ENCODE measurements around the gene RPTOR. TPM values are rescaled to one million over a fixed set of nuclear protein-coding genes. Genes with fewer than 3 reads are reported as not detected.

Gene RPTOR
- total and polyA plus RNA-seq, 3 experiments from 2014 or later = 7.9 to 69.4 (median 63.9) TPM

DNA sequence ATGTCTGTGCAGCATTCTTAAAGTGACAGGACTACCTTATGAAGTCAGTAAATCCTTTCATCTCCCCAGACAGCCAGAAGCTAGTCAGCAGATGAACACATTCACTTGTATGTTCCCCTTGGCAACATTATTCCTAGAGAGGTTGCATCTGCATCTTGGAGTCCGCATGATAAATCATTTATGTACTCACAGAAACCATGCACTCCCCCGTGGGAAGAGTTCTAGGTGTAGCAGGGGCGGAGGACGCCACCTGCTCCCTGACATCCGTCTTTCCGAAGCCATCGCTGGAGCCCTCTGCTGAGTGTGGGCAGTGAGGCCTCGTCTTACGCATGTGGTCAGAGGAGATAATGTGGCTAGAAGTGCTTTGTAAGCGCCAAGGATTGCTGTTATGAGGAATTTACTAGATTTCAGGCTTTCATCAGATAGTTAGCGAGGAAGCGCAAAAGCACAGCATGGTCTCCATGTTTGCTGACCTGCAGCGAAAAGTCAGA, 144.5 kb downstream of the RPTOR start:
- Mint-ChIP-seq H3K27me3 (no peaks in the 10 kb centered on the region), H3K4me1 (peaks cover 9 to 19% (median 9%) of the 10 kb centered on the region in 3 donors), H3K27ac (no peak overlapping the region), H3K4me3 (no peak overlapping the region), H3K9me3 (no peaks in the 10 kb centered on the region), H3K36me3 (peaks cover 0 to 10% (median 6%) of the 10 kb centered on the region in 3 donors)
- Histone ChIP-seq H3K36me3 (ENCODE audit: insufficient read depth, low read length) (no peaks in the 10 kb centered on the region), H3K4me1 (ENCODE audit: insufficient read depth, low read length) (no peaks in the 10 kb centered on the region), H3K9me3 (ENCODE audit: low read length) (no peaks in the 10 kb centered on the region), H3K27me3 (ENCODE audit: insufficient read depth, low read length, poor library complexity, severe bottlenecking) (no peaks in the 10 kb centered on the region), H3K4me3 (ENCODE audit: low read length) (no peak overlapping the region), H3K27ac (ENCODE audit: low read depth, low read length) (no peak overlapping the region)
- no peak for DNase-seq
- POLR2A ChIA-PET = no interaction called here
- CTCF ChIA-PET = no interaction called here

GRCh38 chr17:80691784-80692183, 147.1 kb downstream of the RPTOR start:
- Mint-ChIP-seq H3K4me3 (no peak overlapping the region), H3K9me3 (no peaks in the 10 kb centered on the region), H3K4me1 (peaks cover 14 to 26% (median 24%) of the 10 kb centered on the region in 3 donors), H3K27ac (no peak overlapping the region), H3K27me3 (no peaks in the 10 kb centered on the region), H3K36me3 (peaks cover 0 to 4% (median 2%) of the 10 kb centered on the region in 3 donors)
- Histone ChIP-seq H3K4me3 (ENCODE audit: low read length) (no peak overlapping the region), H3K36me3 (ENCODE audit: insufficient read depth, low read length) (no peaks in the 10 kb centered on the region), H3K27ac (ENCODE audit: low read depth, low read length) (no peak overlapping the region), H3K9me3 (ENCODE audit: low read length) (no peaks in the 10 kb centered on the region), H3K27me3 (ENCODE audit: insufficient read depth, low read length, poor library complexity, severe bottlenecking) (no peaks in the 10 kb centered on the region), H3K4me1 (ENCODE audit: insufficient read depth, low read length) (peaks cover 3% of the 10 kb centered on the region)
- no peak for DNase-seq
- ChIA-PET CTCF (no interaction called here), POLR2A (no interaction called here)

GRCh38 chr17:80692931-80693467, 148.4 kb downstream of the RPTOR start:
- POLR2A ChIA-PET = no interaction called here
- no peaks in the 10 kb centered on the region for H3K9me3 Mint-ChIP-seq

GRCh38 chr17:80693511-80693910, 148.9 kb downstream of the RPTOR start:
- POLR2A ChIA-PET = no interaction called here
- Histone ChIP-seq H3K36me3 (ENCODE audit: insufficient read depth, low read length) (no peaks in the 10 kb centered on the region), H3K27me3 (ENCODE audit: insufficient read depth, low read length, poor library complexity, severe bottlenecking) (no peaks in the 10 kb centered on the region), H3K27ac (ENCODE audit: low read depth, low read length) (no peak overlapping the region), H3K9me3 (ENCODE audit: low read length) (no peaks in the 10 kb centered on the region), H3K4me1 (ENCODE audit: insufficient read depth, low read length) (peaks cover 3% of the 10 kb centered on the region), H3K4me3 (ENCODE audit: low read length) (no peak overlapping the region)
- Mint-ChIP-seq H3K27ac (no peak overlapping the region), H3K4me3 (no peak overlapping the region), H3K27me3 (no peaks in the 10 kb centered on the region), H3K9me3 (no peaks in the 10 kb centered on the region), H3K36me3 (peaks cover 0 to 2% (median 1%) of the 10 kb centered on the region in 3 donors), H3K4me1 (peaks cover 14 to 24% (median 18%) of the 10 kb centered on the region in 3 donors)
- no peak for DNase-seq
- CTCF ChIA-PET = no interaction called here

More at GRCh38 chr17:80692931-80693467, 148.4 kb downstream of the RPTOR start:
- Histone ChIP-seq H3K4me3 (ENCODE audit: low read length) (no peak overlapping the region), H3K4me1 (ENCODE audit: insufficient read depth, low read length) (peaks cover 3% of the 10 kb centered on the region), H3K36me3 (ENCODE audit: insufficient read depth, low read length) (no peaks in the 10 kb centered on the region), H3K9me3 (ENCODE audit: low read length) (no peaks in the 10 kb centered on the region), H3K27me3 (ENCODE audit: insufficient read depth, low read length, poor library complexity, severe bottlenecking) (no peaks in the 10 kb centered on the region), H3K27ac (ENCODE audit: low read depth, low read length) (no peak overlapping the region)
- CTCF ChIA-PET = no interaction called here
- H3K27ac Mint-ChIP-seq = no peak overlapping the region
- peaks cover 0 to 3% (median 2%) of the 10 kb centered on the region in 3 donors for H3K36me3 Mint-ChIP-seq
- no peak for DNase-seq
- no peaks in the 10 kb centered on the region for H3K27me3 Mint-ChIP-seq
- H3K4me1 Mint-ChIP-seq = peaks cover 14 to 24% (median 18%) of the 10 kb centered on the region in 3 donors
- H3K4me3 Mint-ChIP-seq = no peak overlapping the region

DNA sequence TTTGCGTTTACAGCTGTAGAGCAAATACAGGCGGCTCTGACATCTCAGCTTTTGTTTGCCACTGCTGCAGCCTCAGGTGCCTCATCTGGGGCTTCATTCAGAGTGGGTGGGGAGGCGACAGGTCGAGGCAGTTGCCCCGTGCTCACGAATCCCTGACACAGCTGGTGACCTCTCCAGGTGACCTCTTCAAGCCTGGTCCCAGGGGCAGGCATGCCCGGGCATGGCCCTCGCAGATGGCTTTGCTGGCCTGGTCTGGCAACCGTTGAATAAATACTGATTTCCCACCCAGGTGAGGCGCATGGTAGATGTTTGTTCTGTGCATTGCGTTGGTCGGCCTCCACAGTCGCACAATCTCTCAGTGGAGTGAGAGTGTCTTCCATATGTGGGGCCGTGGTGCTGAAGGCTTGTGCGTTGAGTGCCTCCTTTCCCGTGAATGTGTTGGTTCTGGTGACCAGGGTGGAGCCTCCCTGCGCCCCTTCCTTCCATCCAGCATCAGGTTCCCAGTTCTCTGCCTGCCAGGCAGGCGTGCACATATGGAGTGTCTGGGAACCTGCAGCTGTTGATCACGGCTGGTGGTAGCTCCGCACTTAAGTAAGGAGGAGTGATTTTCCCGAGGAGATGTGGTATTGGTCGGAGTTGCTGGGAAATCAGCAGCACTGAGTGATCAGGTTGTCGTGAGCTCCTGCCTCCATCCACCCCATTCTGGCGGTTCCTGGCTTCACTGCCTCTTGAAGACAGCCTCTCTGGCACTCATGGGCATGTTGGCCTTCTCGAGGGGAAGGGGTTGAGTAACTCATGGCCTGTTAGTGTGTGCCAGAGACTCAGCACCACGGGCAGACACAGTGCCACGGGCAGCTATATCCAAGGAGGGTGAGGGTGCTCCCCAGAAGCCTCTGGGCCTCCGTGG, 149.7 kb downstream of the RPTOR start:
- no peaks in the 10 kb centered on the region for H3K27me3 Mint-ChIP-seq
- Histone ChIP-seq H3K27me3 (ENCODE audit: insufficient read depth, low read length, poor library complexity, severe bottlenecking) (no peaks in the 10 kb centered on the region), H3K27ac (ENCODE audit: low read depth, low read length) (no peak overlapping the region), H3K4me3 (ENCODE audit: low read length) (no peak overlapping the region), H3K36me3 (ENCODE audit: insufficient read depth, low read length) (no peaks in the 10 kb centered on the region), H3K9me3 (ENCODE audit: low read length) (no peaks in the 10 kb centered on the region), H3K4me1 (ENCODE audit: insufficient read depth, low read length) (peaks cover 3% of the 10 kb centered on the region)
- no peaks in the 10 kb centered on the region for H3K9me3 Mint-ChIP-seq
- no peak overlapping the region for H3K4me3 Mint-ChIP-seq
- H3K4me1 Mint-ChIP-seq = peaks cover 14 to 28% (median 18%) of the 10 kb centered on the region in 3 donors
- no peak overlapping the region for H3K27ac Mint-ChIP-seq
- peaks cover 0 to 2% (median 1%) of the 10 kb centered on the region in 3 donors for H3K36me3 Mint-ChIP-seq
- ChIA-PET CTCF (no interaction called here), POLR2A (no interaction called here)
- DNase-seq = no peak

DNA sequence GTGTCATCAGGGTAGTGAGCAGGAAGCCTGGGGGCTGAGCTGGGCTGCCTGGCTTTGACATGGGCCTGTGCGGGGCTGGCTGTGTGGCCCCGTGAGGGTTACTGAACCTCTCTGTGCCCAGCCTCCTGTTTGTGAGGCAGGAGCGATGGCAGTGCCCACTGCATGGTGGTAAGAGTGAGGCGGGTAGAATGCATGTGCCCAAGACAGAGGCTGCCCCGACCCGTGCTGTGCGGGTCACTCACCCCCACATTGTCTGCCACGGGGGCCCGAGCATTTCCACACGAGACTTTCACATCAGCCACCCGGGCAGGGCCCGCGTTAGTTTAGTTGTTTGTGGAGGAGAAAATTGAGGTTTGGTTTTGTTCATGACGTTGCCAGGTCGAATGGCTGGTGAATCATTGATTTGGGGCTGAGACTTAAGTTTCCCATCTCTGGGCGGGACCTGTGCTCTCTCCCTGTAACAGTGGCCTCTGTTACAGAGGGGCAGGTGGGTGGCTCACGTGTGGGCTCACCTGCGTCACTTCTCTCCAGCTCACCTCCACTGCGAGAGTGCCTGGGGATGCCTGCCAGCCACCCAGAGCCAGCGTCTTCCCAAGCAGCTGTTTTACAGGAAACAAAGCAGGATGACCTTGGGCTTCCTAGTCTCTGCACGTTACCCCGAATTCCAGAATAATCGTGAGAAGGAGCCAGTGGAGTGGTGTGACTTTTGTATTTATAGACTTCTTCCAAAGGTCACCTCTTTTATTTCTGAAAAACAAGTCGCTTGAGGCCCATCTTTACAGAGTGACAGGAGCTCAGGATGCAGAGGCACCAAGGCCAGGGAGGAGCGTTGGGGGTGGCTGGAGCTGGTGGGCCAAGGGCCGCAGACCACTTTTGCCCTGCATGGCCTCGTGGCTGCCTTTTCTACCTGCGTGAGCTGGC, 150.6 kb downstream of the RPTOR start:
- POLR2A ChIA-PET = no interaction called here

GRCh38 chr17:80695979-80696378, 151.3 kb downstream of the RPTOR start:
- POLR2A ChIA-PET = no interaction called here
- Mint-ChIP-seq H3K4me1 (peaks cover 18 to 35% (median 26%) of the 10 kb centered on the region in 3 donors), H3K4me3 (no peak overlapping the region), H3K36me3 (peaks cover 1 to 6% (median 5%) of the 10 kb centered on the region in 3 donors), H3K9me3 (no peaks in the 10 kb centered on the region), H3K27me3 (no peaks in the 10 kb centered on the region), H3K27ac (peak overlapping the region in 1 of 8 donors; percentile 68)
- H3K9me3 ChIP-seq (ENCODE audit: low read length) = no peaks in the 10 kb centered on the region
- H3K27me3 ChIP-seq (ENCODE audit: insufficient read depth, low read length, poor library complexity, severe bottlenecking) = no peaks in the 10 kb centered on the region
- peaks cover 3% of the 10 kb centered on the region for H3K4me1 ChIP-seq (ENCODE audit: insufficient read depth, low read length)
- CTCF ChIA-PET = no interaction called here
- no peak for DNase-seq
- H3K36me3 ChIP-seq (ENCODE audit: insufficient read depth, low read length) = no peaks in the 10 kb centered on the region
- no peak overlapping the region for H3K4me3 ChIP-seq (ENCODE audit: low read length)
- H3K27ac ChIP-seq (ENCODE audit: low read depth, low read length) = no peak overlapping the region

More for the DNA sequence above, 150.6 kb downstream of the RPTOR start:
- Mint-ChIP-seq H3K9me3 (no peaks in the 10 kb centered on the region), H3K27me3 (no peaks in the 10 kb centered on the region), H3K4me1 (peaks cover 19 to 34% (median 24%) of the 10 kb centered on the region in 3 donors), H3K27ac (peak overlapping the region in 1 of 8 donors; percentile 68), H3K36me3 (peaks cover 1 to 6% (median 5%) of the 10 kb centered on the region in 3 donors), H3K4me3 (no peak overlapping the region)
- DNase-seq = no peak
- Histone ChIP-seq H3K9me3 (ENCODE audit: low read length) (no peaks in the 10 kb centered on the region), H3K4me1 (ENCODE audit: insufficient read depth, low read length) (peaks cover 3% of the 10 kb centered on the region), H3K27me3 (ENCODE audit: insufficient read depth, low read length, poor library complexity, severe bottlenecking) (no peaks in the 10 kb centered on the region), H3K36me3 (ENCODE audit: insufficient read depth, low read length) (no peaks in the 10 kb centered on the region), H3K27ac (ENCODE audit: low read depth, low read length) (no peak overlapping the region), H3K4me3 (ENCODE audit: low read length) (no peak overlapping the region)
- CTCF ChIA-PET = no interaction called here

All from CD8-positive, alpha-beta memory T cell (primary cell).